GM12892 (cell line): ENCODE measurements around the gene EGR4.

Experiments
- POLR2A ChIP-seq: IDR thresholded peaks from 2 replicates; pipeline ENCODE4 v1.6.1; 2011; ENCODE audit warnings: low read depth, low read length, control low read depth
- POLR2AphosphoS5 ChIP-seq: IDR thresholded peaks from 2 replicates; pipeline ENCODE4 v1.6.1; 2011; ENCODE audit warnings: low read depth, low read length, control low read depth
- TAF1 ChIP-seq: IDR thresholded peaks from 2 replicates; pipeline ENCODE4 v1.6.1; 2011; ENCODE audit warnings: low read depth, mild to moderate bottlenecking, control low read depth, low read length, borderline replicate concordance

GRCh38 chr2:73264332-73264606, 29.1 kb downstream of the EGR4 start:
- no peak for TF ChIP-seq TAF1
- no peak for TF ChIP-seq POLR2A
- no peak for TF ChIP-seq POLR2AphosphoS5
